ENCODE data around the gene CELF2.

CELF2 gene

DNA sequence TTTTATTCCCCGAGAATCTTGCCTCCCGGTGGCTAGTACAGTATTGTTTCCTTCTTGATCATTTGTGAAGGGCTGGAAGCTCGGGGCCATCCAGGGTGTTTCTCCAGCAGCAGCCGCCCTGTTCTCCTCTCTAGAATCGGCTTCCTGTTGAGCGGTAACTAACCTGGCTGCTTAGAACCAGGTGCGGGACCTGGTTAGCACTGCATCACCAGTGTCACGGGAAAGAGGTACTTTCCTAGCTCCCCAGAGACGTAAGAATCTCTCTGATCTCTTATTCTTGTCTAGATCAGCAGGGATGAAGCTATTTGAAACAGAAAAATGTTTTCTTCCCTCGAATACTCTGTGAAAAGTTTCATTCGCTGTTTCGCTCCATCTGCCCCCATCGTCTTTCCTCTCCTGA, 239.2 kb downstream of the CELF2 start:
- H3K27ac ChIP-seq (ENCODE audit: low read depth, low read length) = no peak overlapping the region
- H3K9ac ChIP-seq (ENCODE audit: low read depth in 1 of 2, low read length in 2 of 2) = no peak overlapping the region
- peaks cover 3 to 4% of the 10 kb centered on the region in 2 donors for H3K4me1 ChIP-seq (ENCODE audit: control insufficient read depth in 1 of 2, insufficient read depth in 2 of 2, low read length in 2 of 2)
- no peak overlapping the region for H3K4me3 ChIP-seq (ENCODE audit: low read depth in 1 of 2, low read length in 2 of 2)
- peaks cover 3 to 40% of the 10 kb centered on the region in 2 donors for H3K36me3 ChIP-seq (ENCODE audit: control insufficient read depth in 1 of 2, insufficient read depth in 2 of 2, low read length in 2 of 2)
- no peaks in the 10 kb centered on the region for H3K9me3 ChIP-seq (ENCODE audit: control insufficient read depth in 1 of 2, low read length in 2 of 2)
- no peaks in the 10 kb centered on the region for H3K27me3 ChIP-seq (ENCODE audit: control insufficient read depth in 1 of 2, insufficient read depth in 2 of 2, low read length in 2 of 2)

DNA sequence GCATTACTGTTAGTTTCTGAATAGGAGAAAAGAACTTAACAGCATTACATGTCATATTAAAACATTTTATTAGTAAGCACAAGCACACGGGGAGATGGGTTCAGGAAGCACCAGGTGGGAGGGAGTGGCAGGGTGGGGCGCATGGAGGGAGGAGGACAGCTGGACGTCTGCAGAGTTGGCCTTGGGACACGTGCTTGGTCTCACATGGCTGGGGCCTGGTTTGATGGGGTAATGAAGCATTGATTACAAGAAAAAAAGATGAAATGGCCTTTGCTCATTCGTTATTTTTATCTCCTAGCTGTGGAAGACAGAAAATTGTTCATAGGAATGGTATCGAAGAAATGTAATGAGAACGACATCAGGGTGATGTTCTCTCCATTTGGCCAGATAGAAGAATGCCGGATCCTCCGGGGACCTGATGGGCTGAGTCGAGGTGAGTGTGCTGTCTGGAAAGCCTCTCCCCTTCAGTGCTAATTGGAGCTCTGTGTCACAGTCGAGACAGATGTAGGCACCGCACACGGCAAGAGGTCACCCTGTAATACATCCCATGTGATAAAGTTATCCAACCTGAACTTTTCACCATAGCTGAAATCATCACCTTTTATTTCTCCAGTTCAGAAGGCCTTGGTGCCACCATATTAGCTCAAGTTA, 239.9 kb downstream of the CELF2 start:
- no peaks in the 10 kb centered on the region for H3K9me3 ChIP-seq (ENCODE audit: control insufficient read depth in 1 of 2, low read length in 2 of 2)
- no peak overlapping the region for H3K4me3 ChIP-seq (ENCODE audit: low read depth in 1 of 2, low read length in 2 of 2)
- H3K36me3 ChIP-seq (ENCODE audit: control insufficient read depth in 1 of 2, insufficient read depth in 2 of 2, low read length in 2 of 2) = peaks cover 3 to 43% of the 10 kb centered on the region in 2 donors
- H3K27me3 ChIP-seq (ENCODE audit: control insufficient read depth in 1 of 2, insufficient read depth in 2 of 2, low read length in 2 of 2) = no peaks in the 10 kb centered on the region
- peaks cover 3 to 4% of the 10 kb centered on the region in 2 donors for H3K4me1 ChIP-seq (ENCODE audit: control insufficient read depth in 1 of 2, insufficient read depth in 2 of 2, low read length in 2 of 2)
- no peak overlapping the region for H3K27ac ChIP-seq (ENCODE audit: low read depth, low read length)
- H3K9ac ChIP-seq (ENCODE audit: low read depth in 1 of 2, low read length in 2 of 2) = no peak overlapping the region

DNA sequence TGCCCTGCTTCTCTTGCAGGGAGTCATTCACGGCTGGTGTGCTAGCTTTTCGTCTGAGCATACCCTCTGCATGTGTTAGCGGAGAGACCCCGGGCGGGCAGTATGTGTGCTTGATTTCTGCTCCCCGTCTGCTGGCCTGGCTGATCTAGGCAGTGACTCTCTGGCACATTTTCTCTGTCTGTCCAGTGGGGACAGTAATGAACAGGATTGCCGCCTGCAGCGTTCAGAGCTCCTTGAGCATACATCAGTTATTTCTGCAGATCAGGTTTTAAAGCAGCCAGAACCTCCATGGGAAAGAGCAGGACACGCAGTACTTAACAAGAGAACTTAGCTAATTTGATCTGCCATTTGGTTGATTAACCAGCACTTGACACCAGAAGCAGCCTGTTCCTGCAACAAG, 242.5 kb downstream of the CELF2 start:
- Histone ChIP-seq H3K4me1 (ENCODE audit: control insufficient read depth in 1 of 2, insufficient read depth in 2 of 2, low read length in 2 of 2) (peaks cover 3 to 4% of the 10 kb centered on the region in 2 donors), H3K27ac (ENCODE audit: low read depth, low read length) (no peak overlapping the region)

DNA sequence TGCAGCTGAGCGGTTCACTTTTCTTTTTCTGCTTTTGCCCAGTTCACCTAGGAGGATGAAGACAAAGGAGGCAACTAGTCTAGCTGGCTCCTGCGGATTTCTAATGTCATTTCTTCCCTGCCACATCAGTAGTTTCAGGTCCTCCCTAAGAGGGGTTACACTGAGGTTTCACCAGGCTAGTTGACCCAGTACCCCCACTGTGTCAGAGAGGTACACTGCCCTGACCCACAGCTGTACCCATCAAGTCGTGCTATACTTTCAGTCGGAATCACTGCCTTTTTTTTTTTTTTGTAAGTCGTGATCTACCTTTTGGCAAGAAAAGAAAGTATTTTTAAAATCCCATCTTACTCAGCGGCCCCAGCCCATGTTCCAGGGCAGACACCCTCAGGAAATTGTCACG, 243.5 kb downstream of the CELF2 start:
- Histone ChIP-seq H3K4me1 (ENCODE audit: control insufficient read depth in 1 of 2, insufficient read depth in 2 of 2, low read length in 2 of 2) (peaks cover 1 to 4% of the 10 kb centered on the region in 2 donors), H3K27ac (ENCODE audit: low read depth, low read length) (no peak overlapping the region), H3K4me3 (ENCODE audit: low read depth in 1 of 2, low read length in 2 of 2) (no peak overlapping the region), H3K9me3 (ENCODE audit: control insufficient read depth in 1 of 2, low read length in 2 of 2) (no peaks in the 10 kb centered on the region), H3K36me3 (ENCODE audit: control insufficient read depth in 1 of 2, insufficient read depth in 2 of 2, low read length in 2 of 2) (peaks cover 3 to 32% of the 10 kb centered on the region in 2 donors), H3K9ac (ENCODE audit: low read depth in 1 of 2, low read length in 2 of 2) (no peak overlapping the region), H3K27me3 (ENCODE audit: control insufficient read depth in 1 of 2, insufficient read depth in 2 of 2, low read length in 2 of 2) (no peaks in the 10 kb centered on the region)

More for the DNA sequence above, 242.5 kb downstream of the CELF2 start:
- Histone ChIP-seq H3K27me3 (ENCODE audit: control insufficient read depth in 1 of 2, insufficient read depth in 2 of 2, low read length in 2 of 2) (no peaks in the 10 kb centered on the region), H3K4me3 (ENCODE audit: low read depth in 1 of 2, low read length in 2 of 2) (no peak overlapping the region), H3K9ac (ENCODE audit: low read depth in 1 of 2, low read length in 2 of 2) (no peak overlapping the region), H3K36me3 (ENCODE audit: control insufficient read depth in 1 of 2, insufficient read depth in 2 of 2, low read length in 2 of 2) (peaks cover 3 to 36% of the 10 kb centered on the region in 2 donors), H3K9me3 (ENCODE audit: control insufficient read depth in 1 of 2, low read length in 2 of 2) (no peaks in the 10 kb centered on the region)

DNA sequence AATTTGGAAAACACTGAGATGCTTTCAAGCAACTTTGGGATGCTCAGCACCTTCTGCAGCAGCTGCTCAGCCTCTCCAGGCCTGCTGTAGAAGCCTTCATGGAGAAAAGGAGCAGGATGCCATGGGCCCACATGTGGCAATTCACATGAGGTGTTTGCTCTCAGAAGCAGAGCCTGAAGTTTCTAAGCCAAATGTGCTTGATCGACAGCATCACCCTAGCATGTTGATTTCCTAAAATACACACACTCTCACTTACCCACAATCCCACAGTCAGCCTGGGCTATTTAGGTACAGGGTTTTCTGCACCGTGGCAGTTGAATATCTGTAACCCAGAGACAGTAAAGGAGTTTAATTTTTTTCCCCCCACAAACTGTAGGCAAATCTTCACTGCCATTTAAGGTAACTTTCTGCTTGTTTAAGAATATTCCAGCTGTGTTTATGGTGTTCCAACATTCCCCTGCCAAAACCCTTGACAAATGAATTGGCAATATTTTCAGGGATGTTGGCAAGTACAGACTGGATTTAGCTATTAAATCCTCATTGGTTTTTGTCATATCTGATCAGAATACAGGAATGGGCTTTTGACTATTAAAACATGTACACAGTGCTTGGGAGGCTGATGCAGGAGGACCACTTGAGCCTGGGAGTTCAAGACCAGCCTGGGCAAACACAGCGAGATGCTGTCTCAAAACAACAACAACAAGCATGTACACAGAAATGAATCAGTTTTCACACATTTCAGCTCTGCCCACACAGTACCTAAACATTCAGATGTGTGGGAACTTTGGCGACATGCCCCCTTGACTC, 244.2 kb downstream of the CELF2 start:
- Histone ChIP-seq H3K27ac (ENCODE audit: low read depth, low read length) (no peak overlapping the region), H3K36me3 (ENCODE audit: control insufficient read depth in 1 of 2, insufficient read depth in 2 of 2, low read length in 2 of 2) (peaks cover 3 to 32% of the 10 kb centered on the region in 2 donors), H3K9me3 (ENCODE audit: control insufficient read depth in 1 of 2, low read length in 2 of 2) (no peaks in the 10 kb centered on the region), H3K27me3 (ENCODE audit: control insufficient read depth in 1 of 2, insufficient read depth in 2 of 2, low read length in 2 of 2) (no peaks in the 10 kb centered on the region), H3K4me3 (ENCODE audit: low read depth in 1 of 2, low read length in 2 of 2) (no peak overlapping the region), H3K9ac (ENCODE audit: low read depth in 1 of 2, low read length in 2 of 2) (no peak overlapping the region), H3K4me1 (ENCODE audit: control insufficient read depth in 1 of 2, insufficient read depth in 2 of 2, low read length in 2 of 2) (peaks cover 0 to 4% of the 10 kb centered on the region in 2 donors)

DNA sequence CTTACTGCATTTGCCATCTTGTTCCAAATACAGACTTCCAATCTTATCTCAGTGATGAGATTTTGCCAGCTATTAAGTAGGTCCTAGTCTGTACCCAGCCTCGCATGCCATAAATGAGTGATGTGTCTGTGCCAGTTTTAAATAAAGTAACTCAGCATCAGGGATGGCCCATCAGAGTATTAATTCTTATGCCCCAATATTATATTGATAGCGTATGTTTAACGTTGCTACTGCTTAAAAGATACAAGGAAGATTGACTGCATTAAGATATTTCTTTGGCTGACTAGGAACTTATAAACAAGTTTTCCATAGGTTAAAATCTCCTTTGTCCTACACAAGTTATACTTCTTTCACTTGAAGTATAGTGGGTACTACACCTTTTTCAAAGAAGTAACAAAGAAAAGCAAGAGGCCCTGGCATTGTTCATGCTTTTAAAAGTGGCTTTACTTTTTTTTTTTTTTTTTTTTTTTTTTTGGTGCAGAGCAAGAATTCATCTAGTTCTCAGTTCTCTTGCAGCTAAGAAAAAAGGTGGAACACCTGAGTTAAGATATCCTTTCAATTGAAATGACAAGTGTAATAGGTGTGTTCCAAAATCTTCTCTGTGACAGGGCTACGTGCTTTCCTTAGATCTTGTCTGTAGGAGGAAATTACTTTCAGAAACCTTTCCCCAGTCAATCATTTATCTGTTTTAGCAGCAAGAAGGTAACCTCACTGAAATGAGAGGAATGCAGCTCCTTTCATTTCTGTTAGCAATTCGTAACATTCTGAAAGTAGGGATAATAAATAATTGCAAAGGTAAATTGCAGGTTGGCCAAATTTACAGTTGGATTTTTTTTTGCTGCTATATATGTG, 245.0 kb downstream of the CELF2 start:
- H3K9ac ChIP-seq (ENCODE audit: low read depth in 1 of 2, low read length in 2 of 2) = no peak overlapping the region
- H3K27me3 ChIP-seq (ENCODE audit: control insufficient read depth in 1 of 2, insufficient read depth in 2 of 2, low read length in 2 of 2) = no peaks in the 10 kb centered on the region
- peaks cover 3 to 31% of the 10 kb centered on the region in 2 donors for H3K36me3 ChIP-seq (ENCODE audit: control insufficient read depth in 1 of 2, insufficient read depth in 2 of 2, low read length in 2 of 2)
- H3K4me1 ChIP-seq (ENCODE audit: control insufficient read depth in 1 of 2, insufficient read depth in 2 of 2, low read length in 2 of 2) = peaks cover 0 to 4% of the 10 kb centered on the region in 2 donors
- no peak overlapping the region for H3K4me3 ChIP-seq (ENCODE audit: low read depth in 1 of 2, low read length in 2 of 2)
- H3K27ac ChIP-seq (ENCODE audit: low read depth, low read length) = no peak overlapping the region
- H3K9me3 ChIP-seq (ENCODE audit: control insufficient read depth in 1 of 2, low read length in 2 of 2) = no peaks in the 10 kb centered on the region

DNA sequence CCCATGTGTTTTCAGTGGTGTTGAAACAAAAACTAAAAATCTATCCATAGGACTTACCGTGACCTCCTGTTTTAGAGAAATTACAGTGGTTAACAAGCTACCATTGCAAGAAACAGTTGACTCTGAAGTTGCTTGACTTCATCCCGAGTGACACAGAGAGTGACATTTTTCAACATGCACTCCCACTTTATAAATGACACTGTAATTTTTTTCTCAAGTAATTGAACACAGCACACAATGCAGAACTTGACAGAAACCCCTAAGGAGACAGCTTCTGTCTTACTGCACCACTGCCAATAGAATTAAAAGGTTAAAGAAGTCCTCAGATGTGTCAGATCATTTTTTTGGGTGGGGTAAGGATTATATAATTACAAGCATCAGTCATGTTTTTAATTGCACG, 246.1 kb downstream of the CELF2 start:
- Histone ChIP-seq H3K4me3 (ENCODE audit: low read depth in 1 of 2, low read length in 2 of 2) (no peak overlapping the region), H3K36me3 (ENCODE audit: control insufficient read depth in 1 of 2, insufficient read depth in 2 of 2, low read length in 2 of 2) (peaks cover 3 to 23% of the 10 kb centered on the region in 2 donors), H3K4me1 (ENCODE audit: control insufficient read depth in 1 of 2, insufficient read depth in 2 of 2, low read length in 2 of 2) (peaks cover 0 to 4% of the 10 kb centered on the region in 2 donors), H3K9me3 (ENCODE audit: control insufficient read depth in 1 of 2, low read length in 2 of 2) (no peaks in the 10 kb centered on the region), H3K9ac (ENCODE audit: low read depth in 1 of 2, low read length in 2 of 2) (no peak overlapping the region), H3K27ac (ENCODE audit: low read depth, low read length) (no peak overlapping the region), H3K27me3 (ENCODE audit: control insufficient read depth in 1 of 2, insufficient read depth in 2 of 2, low read length in 2 of 2) (no peaks in the 10 kb centered on the region)

DNA sequence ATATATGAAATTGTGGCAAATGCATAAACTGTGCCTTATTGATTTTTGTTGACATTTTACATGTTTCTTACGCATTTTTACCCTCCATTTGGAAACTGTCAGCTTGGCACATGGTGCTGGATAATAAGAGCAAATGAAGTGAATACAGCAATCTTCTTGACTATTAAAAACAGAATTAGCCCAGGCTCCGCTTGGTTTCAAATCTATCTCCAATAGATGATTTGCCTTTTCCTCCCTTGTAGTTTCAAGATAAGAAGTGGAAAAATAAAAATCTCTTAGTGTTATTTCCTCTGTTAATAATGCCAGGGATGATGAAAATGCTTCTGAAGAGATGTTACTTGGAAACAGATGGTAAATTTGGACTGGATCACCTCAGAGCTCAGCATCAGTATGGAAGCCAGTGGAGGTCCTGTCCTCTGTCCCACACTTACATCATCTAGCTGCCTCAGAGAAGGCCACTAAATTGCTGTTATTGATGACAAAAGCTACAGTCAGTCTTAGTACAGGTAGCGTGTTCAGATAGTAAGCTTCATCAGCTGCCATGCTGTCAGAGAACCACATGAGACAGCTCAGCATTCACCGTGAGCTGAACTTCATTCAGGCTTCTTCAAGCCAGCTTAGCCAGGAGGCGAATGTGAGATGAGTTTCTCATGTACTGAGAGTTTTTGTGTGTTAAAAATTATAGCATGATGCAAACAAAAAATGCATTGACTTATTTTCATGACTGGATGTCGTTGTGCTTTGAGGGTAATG, 246.8 kb downstream of the CELF2 start:
- H3K4me1 ChIP-seq (ENCODE audit: control insufficient read depth in 1 of 2, insufficient read depth in 2 of 2, low read length in 2 of 2) = peaks cover 0 to 4% of the 10 kb centered on the region in 2 donors
- no peak overlapping the region for H3K27ac ChIP-seq (ENCODE audit: low read depth, low read length)
- no peaks in the 10 kb centered on the region for H3K27me3 ChIP-seq (ENCODE audit: control insufficient read depth in 1 of 2, insufficient read depth in 2 of 2, low read length in 2 of 2)
- no peaks in the 10 kb centered on the region for H3K9me3 ChIP-seq (ENCODE audit: control insufficient read depth in 1 of 2, low read length in 2 of 2)
- H3K4me3 ChIP-seq (ENCODE audit: low read depth in 1 of 2, low read length in 2 of 2) = no peak overlapping the region
- peaks cover 2 to 17% of the 10 kb centered on the region in 2 donors for H3K36me3 ChIP-seq (ENCODE audit: control insufficient read depth in 1 of 2, insufficient read depth in 2 of 2, low read length in 2 of 2)
- H3K9ac ChIP-seq (ENCODE audit: low read depth in 1 of 2, low read length in 2 of 2) = no peak overlapping the region

DNA sequence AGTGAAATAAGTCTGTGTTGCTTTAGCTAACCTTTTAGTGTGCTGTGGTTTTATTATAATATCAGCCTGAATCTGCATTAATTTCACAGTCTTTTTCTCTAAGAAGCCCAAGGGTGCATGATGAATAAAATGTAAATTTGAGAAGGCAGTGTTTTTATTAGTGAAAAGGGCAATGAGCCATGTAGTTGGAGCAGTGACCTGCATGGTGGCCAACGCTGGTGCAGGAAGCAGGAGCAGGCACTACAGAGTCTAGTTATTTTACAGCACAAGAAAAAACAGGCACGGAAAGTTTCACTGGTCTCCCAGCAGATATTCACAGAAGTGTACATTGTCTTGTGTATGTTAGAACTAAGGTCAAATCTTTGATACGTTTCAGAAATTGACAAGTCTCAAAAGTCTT, 247.8 kb downstream of the CELF2 start:
- Histone ChIP-seq H3K4me1 (ENCODE audit: control insufficient read depth in 1 of 2, insufficient read depth in 2 of 2, low read length in 2 of 2) (peaks cover 7 to 14% of the 10 kb centered on the region in 2 donors), H3K27ac (ENCODE audit: low read depth, low read length) (no peak overlapping the region), H3K9ac (ENCODE audit: low read depth in 1 of 2, low read length in 2 of 2) (no peak overlapping the region), H3K36me3 (ENCODE audit: control insufficient read depth in 1 of 2, insufficient read depth in 2 of 2, low read length in 2 of 2) (peaks cover 0 to 8% of the 10 kb centered on the region in 2 donors), H3K9me3 (ENCODE audit: control insufficient read depth in 1 of 2, low read length in 2 of 2) (no peaks in the 10 kb centered on the region), H3K27me3 (ENCODE audit: control insufficient read depth in 1 of 2, insufficient read depth in 2 of 2, low read length in 2 of 2) (no peaks in the 10 kb centered on the region), H3K4me3 (ENCODE audit: low read depth in 1 of 2, low read length in 2 of 2) (no peak overlapping the region)
